GM08714 (cell line): ENCODE measurements around the gene PSD.

Experiments used
- H3K4me3 ChIP-seq: fragments of 200-500 bp; sonication (Bioruptor generic); 2 replicates; pipeline ENCODE4 v1.5.1; 2014; ENCODE audit warnings: mild to moderate bottlenecking, low read length, inconsistent platforms
- ZNF274 ChIP-seq: IDR thresholded peaks from 2 replicates; pipeline ENCODE4 v1.6.1; 2012; ENCODE audit warnings: mild to moderate bottlenecking, low read depth, low read length

PSD gene

GRCh38 chr10:102408131-102408727 is 10.4 kb downstream of the PSD start:
- TF ChIP-seq ZNF274, result no peak
- H3K4me3 ChIP-seq, result no peak overlapping the region

- TF ChIP-seq ZNF274, result no peak
- no peak overlapping the region for H3K4me3 ChIP-seq
These were observed 11.0 kb downstream of the PSD start for GRCh38 chr10:102407425-102408130.

GRCh38 chr10:102406815-102407214 is 11.8 kb downstream of the PSD start:
- no peak overlapping the region for H3K4me3 ChIP-seq
- no peak for TF ChIP-seq ZNF274

- no peak for TF ChIP-seq ZNF274
- H3K4me3 ChIP-seq, result no peak overlapping the region
These were observed 13.0 kb downstream of the PSD start for GRCh38 chr10:102405632-102406031.

GRCh38 chr10:102405108-102405571 is 13.4 kb downstream of the PSD start:
- TF ChIP-seq ZNF274, result no peak
- no peak overlapping the region for H3K4me3 ChIP-seq

GRCh38 chr10:102404361-102405107 is 14.1 kb downstream of the PSD start:
- no peak for TF ChIP-seq ZNF274
- no peak overlapping the region for H3K4me3 ChIP-seq

GRCh38 chr10:102403115-102403514 is 15.5 kb downstream of the PSD start:
- no peak overlapping the region for H3K4me3 ChIP-seq
- no peak for TF ChIP-seq ZNF274

- no peak overlapping the region for H3K4me3 ChIP-seq
- no peak for TF ChIP-seq ZNF274
These were observed 16.1 kb downstream of the PSD start for GRCh38 chr10:102402512-102402896.

- H3K4me3 ChIP-seq, result no peak overlapping the region
- no peak for TF ChIP-seq ZNF274
These were observed 16.7 kb downstream of the PSD start for GRCh38 chr10:102401735-102402511.

- TF ChIP-seq ZNF274, result no peak
- no peak overlapping the region for H3K4me3 ChIP-seq
These were observed 17.3 kb downstream of the PSD start for GRCh38 chr10:102401342-102401654.

GRCh38 chr10:102400598-102401341 is 17.8 kb downstream of the PSD start:
- H3K4me3 ChIP-seq, result no peak overlapping the region
- TF ChIP-seq ZNF274, result no peak

GRCh38 chr10:102400076-102400475 is 18.5 kb downstream of the PSD start:
- no peak overlapping the region; the same call in 1 of the 2 replicates for H3K4me3 ChIP-seq
- no peak for TF ChIP-seq ZNF274

GRCh38 chr10:102399217-102400021 is 19.2 kb downstream of the PSD start:
- H3K4me3 ChIP-seq, result peak overlapping the region; percentile 36; the same call in 1 of the 2 replicates
- TF ChIP-seq ZNF274, result no peak
